Tibial nerve (tissue), 4 donors: ENCODE data around the gene CD6.

Experiments
- EP300 ChIP-seq, 2 donors: sonication (generic); formaldehyde crosslinking; IDR thresholded peaks; one replicate each; pipeline ENCODE4 v1.6.1; 2017; ENCODE audit warnings: antibody characterized with exemption in 2 of 2, mild to moderate bottlenecking in 1 of 2
- POLR2A ChIP-seq, 2 donors: fragments of 450-650 bp; IDR thresholded peaks; one replicate each; pipeline ENCODE4 v1.6.1; 2017; ENCODE audit warnings: antibody characterized with exemption in 2 of 2, mild to moderate bottlenecking in 2 of 2, moderate library complexity in 2 of 2
- TF ChIP-seq, protein P1 (sequence below), 5 experiments: fragments of 200-600 bp in 3 of 5; fragments of 450-650 bp in 2 of 5; sonication (generic) in 3 of 5; IDR thresholded peaks; one replicate each; pipeline ENCODE4 v1.5.1; 2016 to 2019; ENCODE audit warnings: antibody characterized with exemption in 5 of 5, mild to moderate bottlenecking in 3 of 5, moderate library complexity in 2 of 5

- TF ChIP-seq, protein P1, sequence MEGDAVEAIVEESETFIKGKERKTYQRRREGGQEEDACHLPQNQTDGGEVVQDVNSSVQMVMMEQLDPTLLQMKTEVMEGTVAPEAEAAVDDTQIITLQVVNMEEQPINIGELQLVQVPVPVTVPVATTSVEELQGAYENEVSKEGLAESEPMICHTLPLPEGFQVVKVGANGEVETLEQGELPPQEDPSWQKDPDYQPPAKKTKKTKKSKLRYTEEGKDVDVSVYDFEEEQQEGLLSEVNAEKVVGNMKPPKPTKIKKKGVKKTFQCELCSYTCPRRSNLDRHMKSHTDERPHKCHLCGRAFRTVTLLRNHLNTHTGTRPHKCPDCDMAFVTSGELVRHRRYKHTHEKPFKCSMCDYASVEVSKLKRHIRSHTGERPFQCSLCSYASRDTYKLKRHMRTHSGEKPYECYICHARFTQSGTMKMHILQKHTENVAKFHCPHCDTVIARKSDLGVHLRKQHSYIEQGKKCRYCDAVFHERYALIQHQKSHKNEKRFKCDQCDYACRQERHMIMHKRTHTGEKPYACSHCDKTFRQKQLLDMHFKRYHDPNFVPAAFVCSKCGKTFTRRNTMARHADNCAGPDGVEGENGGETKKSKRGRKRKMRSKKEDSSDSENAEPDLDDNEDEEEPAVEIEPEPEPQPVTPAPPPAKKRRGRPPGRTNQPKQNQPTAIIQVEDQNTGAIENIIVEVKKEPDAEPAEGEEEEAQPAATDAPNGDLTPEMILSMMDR (IDR thresholded peaks at IDR 0.05): no peak
- no peak for TF ChIP-seq POLR2A (IDR thresholded peaks at IDR 0.05)
- no peak for TF ChIP-seq EP300 (IDR thresholded peaks at IDR 0.05)
These were observed 62.6 kb downstream of the CD6 start for GRCh38 chr11:61034111-61034510.
